OCI-LY7 (cell line): ENCODE results near the gene SCFD2.

ENCODE experiments used
- EZH2phosphoT487 ChIP-seq: fragments of 200-600 bp; sonication (generic); IDR thresholded peaks from 2 replicates; pipeline ENCODE4 v1.6.1; 2018; ENCODE audit warnings: low read depth, borderline replicate concordance, mild to moderate bottlenecking, mixed run types, antibody characterized with exemption, low read length, moderate library complexity, mixed read lengths
- TF ChIP-seq, protein P1 (sequence below): fragments of 200-600 bp; sonication (generic); conservative IDR thresholded peaks from 2 replicates; pipeline ENCODE4 v1.5.1; 2014; ENCODE audit warnings: mild to moderate bottlenecking, antibody characterized with exemption, low read length, moderate library complexity, mixed read lengths

DNA sequence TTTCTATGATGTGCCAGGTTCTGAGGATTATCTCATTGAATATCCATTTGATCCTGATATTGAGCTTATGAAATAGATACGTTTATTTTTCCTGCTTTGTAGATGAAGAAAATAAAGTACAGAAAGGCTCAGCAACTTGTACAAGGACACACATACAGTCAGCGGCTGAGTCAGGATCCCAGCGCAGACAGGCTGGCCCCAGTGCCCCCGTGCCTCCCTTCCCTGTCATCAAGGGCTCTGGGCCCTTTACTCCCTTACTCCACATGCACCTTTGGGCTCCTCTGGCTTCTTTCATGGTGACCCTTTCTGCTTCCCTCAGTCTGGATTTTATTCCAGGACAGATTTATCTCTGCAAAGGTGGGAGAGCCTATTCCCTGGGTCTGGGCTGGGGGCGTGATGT, 490.9 kb downstream of the SCFD2 start:
- TF ChIP-seq, protein P1, sequence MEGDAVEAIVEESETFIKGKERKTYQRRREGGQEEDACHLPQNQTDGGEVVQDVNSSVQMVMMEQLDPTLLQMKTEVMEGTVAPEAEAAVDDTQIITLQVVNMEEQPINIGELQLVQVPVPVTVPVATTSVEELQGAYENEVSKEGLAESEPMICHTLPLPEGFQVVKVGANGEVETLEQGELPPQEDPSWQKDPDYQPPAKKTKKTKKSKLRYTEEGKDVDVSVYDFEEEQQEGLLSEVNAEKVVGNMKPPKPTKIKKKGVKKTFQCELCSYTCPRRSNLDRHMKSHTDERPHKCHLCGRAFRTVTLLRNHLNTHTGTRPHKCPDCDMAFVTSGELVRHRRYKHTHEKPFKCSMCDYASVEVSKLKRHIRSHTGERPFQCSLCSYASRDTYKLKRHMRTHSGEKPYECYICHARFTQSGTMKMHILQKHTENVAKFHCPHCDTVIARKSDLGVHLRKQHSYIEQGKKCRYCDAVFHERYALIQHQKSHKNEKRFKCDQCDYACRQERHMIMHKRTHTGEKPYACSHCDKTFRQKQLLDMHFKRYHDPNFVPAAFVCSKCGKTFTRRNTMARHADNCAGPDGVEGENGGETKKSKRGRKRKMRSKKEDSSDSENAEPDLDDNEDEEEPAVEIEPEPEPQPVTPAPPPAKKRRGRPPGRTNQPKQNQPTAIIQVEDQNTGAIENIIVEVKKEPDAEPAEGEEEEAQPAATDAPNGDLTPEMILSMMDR: no peak
- TF ChIP-seq EZH2phosphoT487: no peak
